ENCODE results near the gene CDC14B. TPM values are rescaled to one million over a fixed set of nuclear protein-coding genes. Genes with fewer than 3 reads are reported as not detected.

Gene CDC14B
- total RNA-seq, 1 experiment from 2014 or later, result 28.4 TPM

DNA sequence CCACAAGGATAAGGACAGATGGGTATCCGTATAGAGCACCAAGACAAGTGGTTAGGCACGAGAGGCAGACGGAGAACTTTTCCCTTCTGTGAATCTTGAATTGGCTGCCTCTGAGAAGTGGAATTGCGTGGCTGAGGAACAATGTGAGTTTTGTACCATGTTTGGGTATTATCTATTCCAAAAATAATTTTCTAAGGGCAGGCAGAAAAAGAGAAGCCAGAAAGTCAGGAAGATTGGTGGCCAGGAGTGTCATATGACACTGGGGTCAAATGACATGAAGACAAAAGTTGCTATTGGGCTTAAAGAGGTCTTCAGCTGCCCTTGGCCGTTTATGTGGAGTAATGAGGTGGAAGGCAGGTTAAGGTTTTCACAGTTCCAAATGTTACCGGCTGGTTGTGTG is 155.2 kb downstream of the CDC14B start:
- TF ChIP-seq, protein P1, sequence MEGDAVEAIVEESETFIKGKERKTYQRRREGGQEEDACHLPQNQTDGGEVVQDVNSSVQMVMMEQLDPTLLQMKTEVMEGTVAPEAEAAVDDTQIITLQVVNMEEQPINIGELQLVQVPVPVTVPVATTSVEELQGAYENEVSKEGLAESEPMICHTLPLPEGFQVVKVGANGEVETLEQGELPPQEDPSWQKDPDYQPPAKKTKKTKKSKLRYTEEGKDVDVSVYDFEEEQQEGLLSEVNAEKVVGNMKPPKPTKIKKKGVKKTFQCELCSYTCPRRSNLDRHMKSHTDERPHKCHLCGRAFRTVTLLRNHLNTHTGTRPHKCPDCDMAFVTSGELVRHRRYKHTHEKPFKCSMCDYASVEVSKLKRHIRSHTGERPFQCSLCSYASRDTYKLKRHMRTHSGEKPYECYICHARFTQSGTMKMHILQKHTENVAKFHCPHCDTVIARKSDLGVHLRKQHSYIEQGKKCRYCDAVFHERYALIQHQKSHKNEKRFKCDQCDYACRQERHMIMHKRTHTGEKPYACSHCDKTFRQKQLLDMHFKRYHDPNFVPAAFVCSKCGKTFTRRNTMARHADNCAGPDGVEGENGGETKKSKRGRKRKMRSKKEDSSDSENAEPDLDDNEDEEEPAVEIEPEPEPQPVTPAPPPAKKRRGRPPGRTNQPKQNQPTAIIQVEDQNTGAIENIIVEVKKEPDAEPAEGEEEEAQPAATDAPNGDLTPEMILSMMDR (conservative IDR thresholded peaks at IDR 0.05), result no peak
- Histone ChIP-seq H2BK20ac (ENCODE audit: low read depth, low read length, poor library complexity, severe bottlenecking) (no peak overlapping the region), H3K79me2 (ENCODE audit: insufficient read depth, low read length) (no peaks in the 10 kb centered on the region), H3K4me1 (ENCODE audit: insufficient read depth, low read length) (peaks cover 3% of the 10 kb centered on the region; the same call in 1 of the 2 replicates), H3K4ac (ENCODE audit: low read depth, low read length) (no peak overlapping the region), H3K23ac (ENCODE audit: insufficient read length, low read depth, low read length) (no peak overlapping the region), H3T11ph (ENCODE audit: low read length) (no peak overlapping the region), H4K91ac (ENCODE audit: insufficient read length, low read depth, low read length) (no peak overlapping the region), H4K5ac (ENCODE audit: insufficient read length, low read depth, low read length) (no peak overlapping the region), H3K18ac (ENCODE audit: insufficient read length, low read depth, low read length) (no peak overlapping the region), H3K9ac (ENCODE audit: extremely low read depth, insufficient read length, low read length) (no peak overlapping the region), H3K27me3 (ENCODE audit: insufficient read depth, low read length) (no peaks in the 10 kb centered on the region), H4K20me1 (ENCODE audit: control insufficient read depth, insufficient read depth, insufficient read length) (no peaks in the 10 kb centered on the region), H2BK120ac (ENCODE audit: low read depth, low read length, poor library complexity, severe bottlenecking) (no peak overlapping the region), H2BK12ac (ENCODE audit: insufficient read length, low read depth, low read length) (no peak overlapping the region), H2BK5ac (ENCODE audit: insufficient read length, low read length) (no peak overlapping the region), H3K4me2 (ENCODE audit: insufficient read depth, insufficient read length, low read length) (no peak overlapping the region), H3K79me1 (ENCODE audit: insufficient read depth, low read depth, low read length, poor library complexity, severe bottlenecking) (no peaks in the 10 kb centered on the region), H2AK5ac (ENCODE audit: insufficient read length, low read length) (no peak overlapping the region), H4K8ac (replicated peaks; ENCODE audit: insufficient read length, low read depth, low read length) (no peak overlapping the region), H3K14ac (ENCODE audit: insufficient read depth, low read length) (no peak overlapping the region), H3K23me2 (ENCODE audit: insufficient read length, low read depth, low read length, poor library complexity, severe bottlenecking) (no peaks in the 10 kb centered on the region), H3K56ac (ENCODE audit: insufficient read length, low read depth, low read length) (no peak overlapping the region), H2AFZ (ENCODE audit: low read length) (no peak overlapping the region), H3K9me3 (ENCODE audit: control insufficient read depth, low read depth, low read length) (no peaks in the 10 kb centered on the region), H3K27ac (ENCODE audit: insufficient read length, low read depth, low read length) (no peak overlapping the region), H2BK15ac (ENCODE audit: low read depth, low read length) (no peak overlapping the region)
- no peaks in the 10 kb centered on the region for H3K27me3 Mint-ChIP-seq (ENCODE audit: low read depth)
- no CpG with 5 or more reads among the region's 6 CpGs for WGBS (ENCODE audit: extremely low coverage, insufficient read length, low lambda C conversion rate)
- no peaks in the 10 kb centered on the region for H3K9me3 Mint-ChIP-seq
- peaks cover 24 to 33% of the 10 kb centered on the region in 2 experiments for H3K4me1 Mint-ChIP-seq
- DNase-seq, result no peak
- no peak overlapping the region for H3K4me3 Mint-ChIP-seq
- peaks cover 5 to 33% (median 26%) of the 10 kb centered on the region in 3 experiments; a peak in 5 of 7 replicates for H3K36me3 Mint-ChIP-seq (ENCODE audit: insufficient read depth in 1 of 3, low read depth in 3 of 3)
- peak overlapping the region in 2 of 3 experiments; percentile 13 to 29; a peak in 3 of 7 replicates for H3K27ac Mint-ChIP-seq
